Measurements from ENCODE around the gene SPRED1. TPM values are rescaled to one million over a fixed set of nuclear protein-coding genes. Genes with fewer than 3 reads are reported as not detected.

Gene SPRED1
- total and polyA plus RNA-seq, 2 of the 4 experiments (the other 2 are of a cell fraction): 6.6 to 17.9 TPM

GRCh38 chr15:38271144-38271543 is 18.5 kb downstream of the SPRED1 start:
- intact Hi-C loops (cut with micrococcal nuclease): no loop called here
- H2AFZ ChIP-seq (replicated peaks; ENCODE audit: low read length, poor library complexity): no peak overlapping the region
- dilution Hi-C loops (cut with HindIII; ENCODE audit: low sequenced_read_pairs, unreplicated experiment): no loop called here
- H2BK20ac ChIP-seq (ENCODE audit: low read depth, low read length): no peak overlapping the region
- H3K4ac ChIP-seq (ENCODE audit: low read depth, low read length): no peak overlapping the region
- ATAC-seq (ENCODE audit: low read depth) (no peak), DNase-seq (no peak)
- H4K91ac ChIP-seq (ENCODE audit: insufficient read depth, low read depth, low read length): no peak overlapping the region
- H3K79me1 ChIP-seq (ENCODE audit: low read depth in 1 of 2, low read length in 2 of 2): peaks cover 5 to 74% of the 10 kb centered on the region in 2 experiments; a peak in 3 of 4 replicates
- no peak overlapping the region for H2BK120ac ChIP-seq (ENCODE audit: low read depth, low read length)
- ChIA-PET CTCF (no interaction called here), POLR2A (ENCODE audit: unreplicated experiment) (no interaction called here)
- no peaks in the 10 kb centered on the region for H3K27me3 ChIP-seq (ENCODE audit: control insufficient read depth, insufficient read depth, low read length)
- H3K9me3 ChIP-seq (ENCODE audit: control insufficient read depth, insufficient read depth, low read length): no peaks in the 10 kb centered on the region
- H4K20me1 ChIP-seq (ENCODE audit: insufficient read depth, low read length): peaks cover 90% of the 10 kb centered on the region
- no peak overlapping the region for H3K4me3 ChIP-seq (ENCODE audit: insufficient read depth, low read depth, low read length)
- H2BK15ac ChIP-seq (ENCODE audit: low read depth, low read length): no peak overlapping the region
- H3K23ac ChIP-seq (ENCODE audit: low read depth, low read length): no peak overlapping the region
- no peak overlapping the region for H4K8ac ChIP-seq (ENCODE audit: low read depth in 2 of 2, low read length in 2 of 2)
- in situ Hi-C loops (cut with MboI; ENCODE audit: low sequenced_read_pairs): no loop called here
- no peak overlapping the region for H3K18ac ChIP-seq (ENCODE audit: low read depth, low read length)
- peaks cover 11% of the 10 kb centered on the region for H3K36me3 ChIP-seq (ENCODE audit: control insufficient read depth, insufficient read depth, low read length)
- H3K56ac ChIP-seq (ENCODE audit: extremely low read depth, insufficient read depth, low read length): no peak overlapping the region
- no peak overlapping the region for H2BK5ac ChIP-seq (ENCODE audit: low read depth, low read length, poor library complexity, severe bottlenecking)
- H3K27ac ChIP-seq (ENCODE audit: insufficient read depth, low read length): no peak overlapping the region
- H3K9ac ChIP-seq (ENCODE audit: low read depth, low read length): no peak overlapping the region
- no peak overlapping the region for H3K4me2 ChIP-seq (ENCODE audit: low read depth, low read length)
- no peak overlapping the region for H2AK5ac ChIP-seq (ENCODE audit: low read depth, low read length)
- H3K4me1 ChIP-seq (ENCODE audit: control insufficient read depth, insufficient read depth, low read length): peaks cover 10% of the 10 kb centered on the region
- H3K14ac ChIP-seq (replicated peaks; ENCODE audit: low read depth, low read length): no peak overlapping the region
- no peak overlapping the region for H2AK9ac ChIP-seq (replicated peaks; ENCODE audit: low read depth, low read length, poor library complexity)
- no TSS peak for BruUV-seq (replicated peaks)
- no peak overlapping the region for H4K5ac ChIP-seq (ENCODE audit: low read depth, low read length)
- TF ChIP-seq POLR2A (IDR thresholded peaks at IDR 0.05; ENCODE audit: low read depth, low read length) (no peak), NFE2L2 (IDR thresholded peaks at IDR 0.05; ENCODE audit: low read depth, low read length) (no peak), MXI1 (IDR thresholded peaks at IDR 0.05; ENCODE audit: borderline replicate concordance, low read depth, low read length) (no peak), RAD21 (IDR thresholded peaks at IDR 0.05; ENCODE audit: low read length) (no peak)
- TF ChIP-seq, protein P1, sequence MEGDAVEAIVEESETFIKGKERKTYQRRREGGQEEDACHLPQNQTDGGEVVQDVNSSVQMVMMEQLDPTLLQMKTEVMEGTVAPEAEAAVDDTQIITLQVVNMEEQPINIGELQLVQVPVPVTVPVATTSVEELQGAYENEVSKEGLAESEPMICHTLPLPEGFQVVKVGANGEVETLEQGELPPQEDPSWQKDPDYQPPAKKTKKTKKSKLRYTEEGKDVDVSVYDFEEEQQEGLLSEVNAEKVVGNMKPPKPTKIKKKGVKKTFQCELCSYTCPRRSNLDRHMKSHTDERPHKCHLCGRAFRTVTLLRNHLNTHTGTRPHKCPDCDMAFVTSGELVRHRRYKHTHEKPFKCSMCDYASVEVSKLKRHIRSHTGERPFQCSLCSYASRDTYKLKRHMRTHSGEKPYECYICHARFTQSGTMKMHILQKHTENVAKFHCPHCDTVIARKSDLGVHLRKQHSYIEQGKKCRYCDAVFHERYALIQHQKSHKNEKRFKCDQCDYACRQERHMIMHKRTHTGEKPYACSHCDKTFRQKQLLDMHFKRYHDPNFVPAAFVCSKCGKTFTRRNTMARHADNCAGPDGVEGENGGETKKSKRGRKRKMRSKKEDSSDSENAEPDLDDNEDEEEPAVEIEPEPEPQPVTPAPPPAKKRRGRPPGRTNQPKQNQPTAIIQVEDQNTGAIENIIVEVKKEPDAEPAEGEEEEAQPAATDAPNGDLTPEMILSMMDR (conservative IDR thresholded peaks at IDR 0.05; ENCODE audit: low read depth, low read length): no peak
- TF ChIP-seq, protein P2, sequence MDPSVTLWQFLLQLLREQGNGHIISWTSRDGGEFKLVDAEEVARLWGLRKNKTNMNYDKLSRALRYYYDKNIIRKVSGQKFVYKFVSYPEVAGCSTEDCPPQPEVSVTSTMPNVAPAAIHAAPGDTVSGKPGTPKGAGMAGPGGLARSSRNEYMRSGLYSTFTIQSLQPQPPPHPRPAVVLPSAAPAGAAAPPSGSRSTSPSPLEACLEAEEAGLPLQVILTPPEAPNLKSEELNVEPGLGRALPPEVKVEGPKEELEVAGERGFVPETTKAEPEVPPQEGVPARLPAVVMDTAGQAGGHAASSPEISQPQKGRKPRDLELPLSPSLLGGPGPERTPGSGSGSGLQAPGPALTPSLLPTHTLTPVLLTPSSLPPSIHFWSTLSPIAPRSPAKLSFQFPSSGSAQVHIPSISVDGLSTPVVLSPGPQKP (IDR thresholded peaks at IDR 0.05; ENCODE audit: borderline replicate concordance, low read depth, low read length): no peak
- H3K9me1 ChIP-seq (ENCODE audit: insufficient read depth, low read length): peaks cover 6% of the 10 kb centered on the region; the same call in 1 of the 2 replicates
